HG02642 (cell line): ENCODE results near the gene APLN.

ENCODE experiments used
- ATAC-seq: cut with Tn5 transposase; IDR thresholded peaks from one replicate; pipeline ENCODE4 v1.9.1; 2021; ENCODE audit warnings: mild to moderate bottlenecking; ENCODE audit not compliant: unreplicated experiment, poor library complexity

The APLN gene

DNA sequence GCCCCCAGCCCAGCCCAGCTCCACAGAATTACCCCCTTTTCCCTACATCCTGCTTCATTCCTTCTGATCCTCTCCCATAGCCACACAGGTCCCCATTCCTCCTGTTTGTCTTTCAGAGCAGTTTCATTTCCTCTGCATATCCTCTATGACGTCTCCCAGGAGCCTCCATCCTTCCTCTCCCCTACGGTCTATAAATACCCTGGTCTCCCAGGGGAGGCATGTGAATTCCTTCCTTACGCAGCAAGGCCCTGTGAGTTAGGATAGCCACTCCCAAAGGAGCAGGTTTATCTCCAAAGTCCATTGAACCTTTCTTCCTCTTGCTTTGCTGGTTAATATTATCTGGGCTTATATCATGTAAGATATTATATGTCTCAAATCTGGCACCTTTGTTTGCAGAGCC is 8.4 kb upstream of the APLN start:
- ATAC-seq, result no peak

DNA sequence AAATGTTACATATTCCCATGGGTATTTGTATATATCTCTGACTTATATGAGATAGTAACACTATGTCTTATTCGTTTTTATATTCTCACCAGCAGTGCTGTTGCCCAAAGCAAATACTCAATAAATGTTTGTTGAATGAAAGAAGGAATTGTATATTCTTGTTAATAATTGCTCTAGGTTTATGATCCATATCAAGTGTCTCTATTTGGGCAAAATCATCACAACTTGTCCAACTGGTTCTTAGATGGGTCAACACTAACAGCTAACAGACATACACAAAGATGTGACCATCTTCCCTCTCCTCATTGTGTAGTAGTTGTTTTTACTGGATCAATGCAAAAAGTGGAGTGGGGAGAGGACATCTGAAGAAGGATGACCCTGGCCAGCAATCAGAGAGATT is 6.6 kb upstream of the APLN start:
- no peak for ATAC-seq

DNA sequence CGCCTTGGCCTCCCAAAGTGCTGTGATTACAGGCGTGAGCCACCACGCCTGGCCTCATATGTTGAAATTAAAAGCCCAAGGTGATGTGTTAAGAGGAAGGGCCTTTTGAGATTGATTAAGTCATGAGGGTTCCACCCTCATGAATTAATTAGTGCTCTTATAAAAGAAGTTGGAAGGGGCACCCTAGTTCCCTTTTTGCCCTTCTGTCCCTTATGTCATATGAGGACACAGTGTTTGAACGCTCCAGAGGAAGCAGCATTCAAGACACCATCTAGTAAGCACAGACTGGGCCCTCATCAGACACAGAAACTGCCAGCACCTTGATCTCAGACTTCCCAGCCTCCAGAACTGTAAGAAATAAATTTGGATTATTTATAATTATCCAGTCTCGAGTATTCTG is 5.1 kb upstream of the APLN start:
- ATAC-seq, result no peak

DNA sequence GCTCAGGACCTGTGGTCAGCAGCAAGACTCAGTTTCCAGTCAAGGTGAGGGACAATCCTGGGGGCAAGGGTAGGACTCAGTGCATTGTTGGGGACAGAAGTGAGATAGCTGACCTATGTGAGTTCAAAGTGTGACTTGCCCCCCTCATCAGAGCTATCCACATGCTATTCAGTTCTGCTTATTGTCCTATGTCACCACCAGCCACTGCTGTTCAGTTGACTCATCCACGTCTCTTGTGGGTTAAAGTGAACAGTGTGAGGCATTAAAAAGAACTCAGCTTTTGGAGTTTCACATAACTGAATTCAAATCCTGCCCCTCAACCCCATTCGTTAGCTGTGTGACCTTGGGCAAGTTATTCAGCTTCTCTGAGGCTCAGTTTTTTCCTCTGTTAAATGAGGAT is 4.4 kb upstream of the APLN start:
- no peak for ATAC-seq

DNA sequence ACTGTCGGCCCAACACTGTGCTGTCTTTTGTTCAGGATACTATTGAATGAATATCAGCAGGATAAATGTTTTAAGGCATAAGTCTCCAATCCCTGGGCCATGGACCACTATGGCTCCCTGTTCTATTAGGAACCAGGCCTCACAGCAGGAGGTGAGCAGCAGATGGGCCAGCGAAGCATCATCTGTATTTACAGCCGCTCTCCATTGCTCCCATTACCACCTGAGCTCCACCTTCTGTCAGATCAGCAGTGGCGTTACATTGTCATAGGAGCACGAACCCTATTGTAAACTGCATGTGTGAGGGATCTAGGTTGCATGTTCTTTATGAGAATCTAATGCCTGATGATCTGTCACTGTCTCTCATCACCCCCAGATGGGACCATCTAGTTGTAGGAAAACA is 3.7 kb upstream of the APLN start:
- ATAC-seq, result no peak

DNA sequence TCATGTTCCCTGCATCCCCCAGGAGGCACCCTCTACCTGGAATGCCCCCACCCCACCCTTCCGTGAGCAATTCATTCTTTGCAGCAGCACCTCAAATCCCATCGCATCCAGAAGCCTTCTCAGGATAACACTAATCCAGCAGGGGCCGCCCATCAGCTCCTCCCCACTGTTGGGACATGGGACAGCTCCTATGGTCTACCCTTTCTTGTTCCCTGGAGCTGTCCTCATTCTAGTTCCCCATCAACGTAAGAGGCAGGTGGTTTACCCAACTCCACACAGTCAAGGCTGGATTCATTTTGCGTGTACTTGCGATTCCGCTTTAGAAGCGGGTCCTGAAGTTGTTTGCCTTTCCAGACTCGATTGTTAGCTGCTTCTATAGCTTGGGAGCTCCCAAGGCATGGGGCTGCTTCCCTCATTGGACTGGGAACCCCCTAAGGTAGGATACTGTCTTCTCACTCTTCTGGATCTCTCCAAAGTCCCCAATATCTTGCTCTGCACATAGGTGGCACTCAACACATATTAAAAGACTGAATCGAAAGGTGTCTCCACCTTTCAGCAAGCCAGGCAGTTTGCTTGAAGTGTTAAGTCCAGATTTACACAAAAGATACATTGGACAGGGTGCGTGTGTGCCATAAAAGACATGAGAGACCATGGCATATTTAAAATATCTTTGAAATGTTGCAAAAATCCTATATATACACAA is 942 bp upstream of the APLN start:
- no peak for ATAC-seq

DNA sequence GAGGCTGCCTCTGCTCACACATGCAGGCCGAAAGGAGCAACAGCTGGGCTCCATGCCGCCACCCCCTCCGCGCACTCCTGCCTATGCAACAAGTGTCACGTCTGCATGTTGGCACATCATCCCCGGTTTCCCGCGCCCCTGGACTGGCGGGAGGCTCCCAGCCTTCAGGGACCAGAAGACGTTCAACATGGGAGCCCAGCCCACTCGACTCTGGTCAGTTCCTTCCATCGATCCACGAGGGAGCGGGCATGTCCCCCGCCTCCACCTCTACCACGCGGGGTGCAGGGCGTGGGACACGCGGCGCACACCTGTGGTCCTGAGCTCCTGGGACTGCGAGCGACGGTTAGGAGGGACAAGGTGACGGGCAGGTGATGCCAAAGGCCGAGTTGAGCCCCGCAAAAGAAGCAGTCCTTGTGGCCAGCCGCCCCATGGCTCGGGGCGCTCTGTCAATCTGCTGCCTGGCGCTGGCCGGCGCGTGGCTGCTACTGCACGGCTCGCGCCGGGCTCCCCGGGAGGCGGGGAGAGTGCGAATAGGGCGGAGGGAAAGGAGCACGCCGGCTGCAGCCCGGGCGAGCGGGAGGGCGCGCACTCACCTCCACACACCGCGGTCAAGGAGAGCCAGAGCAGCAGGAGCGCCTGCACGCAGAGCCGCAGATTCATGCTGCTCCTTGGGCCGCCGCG is 645 bp downstream of the APLN start:
- peak; percentile 70 for ATAC-seq

DNA sequence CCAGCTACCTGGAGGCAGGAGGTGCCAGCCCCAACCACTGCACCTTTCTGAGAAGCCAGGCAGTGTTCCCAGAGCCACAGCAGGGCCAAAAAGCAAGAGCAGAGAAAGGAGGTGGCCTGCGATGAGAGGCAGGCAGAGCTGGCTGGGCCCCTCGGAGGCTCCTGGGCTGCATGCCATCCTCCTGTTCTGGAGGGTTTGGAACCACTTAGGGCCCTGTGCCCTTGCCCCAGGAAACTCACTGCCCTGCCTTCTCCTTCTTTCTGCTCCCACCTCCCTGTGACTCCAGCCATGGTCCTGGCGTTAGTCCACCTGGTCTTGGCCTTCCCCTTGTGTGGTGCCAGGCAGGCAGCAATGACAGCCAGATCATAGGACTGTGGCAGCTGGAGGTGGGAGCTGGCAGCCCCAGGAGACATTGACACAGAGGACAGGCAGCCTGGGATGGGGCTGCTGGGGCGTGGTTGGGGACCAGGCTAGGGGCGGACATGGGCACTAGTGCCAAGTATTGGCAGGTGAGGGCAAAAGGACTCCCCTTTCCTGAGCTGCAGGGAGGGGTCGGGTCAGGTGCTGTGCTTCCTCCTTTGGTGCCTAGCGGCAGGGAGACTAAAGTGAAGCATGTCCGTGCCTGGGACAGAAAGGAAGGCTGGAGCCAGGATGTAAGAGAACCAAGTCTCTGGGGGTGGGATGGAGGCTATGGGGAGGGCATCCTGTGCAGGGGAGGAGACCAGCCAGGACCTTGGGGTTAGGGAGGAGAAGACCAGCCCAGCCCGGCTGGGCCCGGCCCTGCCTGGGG is 1.4 kb downstream of the APLN start:
- ATAC-seq, result no peak

DNA sequence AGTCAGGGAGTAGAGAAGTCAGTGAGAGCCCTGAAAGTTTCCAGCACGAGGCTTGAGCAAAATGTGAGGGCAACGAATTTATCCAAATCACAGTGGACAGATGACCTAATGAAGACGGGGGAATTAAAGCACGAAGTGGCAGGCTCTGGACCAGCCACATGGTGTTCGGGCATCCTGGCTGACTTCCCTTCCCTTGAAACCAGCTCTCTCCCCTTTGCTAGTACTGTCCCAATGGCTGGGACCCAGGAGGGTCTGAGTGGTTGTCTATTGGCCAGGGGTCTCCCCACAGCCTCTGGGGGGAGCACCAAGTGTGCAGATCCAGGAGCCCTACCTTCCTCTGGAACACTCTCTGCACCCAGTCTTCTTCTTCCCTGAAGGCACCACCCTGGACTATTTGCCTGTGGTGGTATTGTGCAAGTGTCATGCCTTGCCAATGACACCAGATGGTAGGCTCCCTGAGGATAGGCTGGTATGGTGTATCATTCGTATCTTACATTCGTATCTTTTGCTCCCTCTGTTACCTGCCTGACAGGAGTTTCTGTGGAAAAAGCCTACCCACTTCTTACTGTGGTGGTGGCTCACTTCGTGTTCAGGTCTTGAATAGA is 2.1 kb downstream of the APLN start:
- ATAC-seq, result no peak

DNA sequence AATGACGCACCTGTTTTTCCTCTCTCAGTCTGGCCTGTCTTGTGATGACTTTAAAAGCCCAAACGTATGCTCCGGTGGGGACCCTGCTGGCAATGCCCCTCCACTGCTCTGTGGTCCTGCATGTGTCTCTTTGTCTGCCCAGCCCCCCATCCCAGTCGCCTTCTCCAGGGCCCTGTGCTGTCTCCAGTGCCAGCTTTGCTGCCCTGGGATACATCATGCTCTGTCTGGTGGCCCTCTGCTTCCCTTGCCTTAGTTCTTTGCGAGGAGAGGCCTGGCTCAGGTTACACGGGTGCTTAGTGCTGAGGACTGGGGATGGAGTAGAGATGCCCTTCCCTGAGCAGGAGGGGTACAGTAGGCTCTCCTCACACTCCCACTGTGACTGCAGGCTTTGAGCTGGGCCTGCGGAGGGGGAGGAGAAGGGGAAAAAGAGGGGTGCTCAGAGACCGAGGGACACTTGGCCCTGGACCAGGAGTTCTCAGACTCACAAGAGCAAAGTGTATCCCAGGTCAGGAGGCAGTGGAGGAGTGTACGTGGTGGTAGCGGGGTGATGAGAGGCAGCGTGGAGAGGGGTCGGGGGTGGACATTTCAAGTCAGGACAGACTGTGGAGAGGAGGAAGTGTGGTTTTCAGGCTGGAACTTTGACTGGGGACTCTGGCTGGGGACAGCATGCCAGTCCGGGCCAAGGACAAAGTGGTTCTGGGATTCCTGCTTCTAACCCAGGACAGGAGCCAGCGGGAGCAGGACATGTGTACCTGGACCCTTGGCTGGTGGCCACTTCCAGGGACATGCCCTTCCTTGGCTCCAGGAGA is 2.8 kb downstream of the APLN start:
- ATAC-seq, result no peak

DNA sequence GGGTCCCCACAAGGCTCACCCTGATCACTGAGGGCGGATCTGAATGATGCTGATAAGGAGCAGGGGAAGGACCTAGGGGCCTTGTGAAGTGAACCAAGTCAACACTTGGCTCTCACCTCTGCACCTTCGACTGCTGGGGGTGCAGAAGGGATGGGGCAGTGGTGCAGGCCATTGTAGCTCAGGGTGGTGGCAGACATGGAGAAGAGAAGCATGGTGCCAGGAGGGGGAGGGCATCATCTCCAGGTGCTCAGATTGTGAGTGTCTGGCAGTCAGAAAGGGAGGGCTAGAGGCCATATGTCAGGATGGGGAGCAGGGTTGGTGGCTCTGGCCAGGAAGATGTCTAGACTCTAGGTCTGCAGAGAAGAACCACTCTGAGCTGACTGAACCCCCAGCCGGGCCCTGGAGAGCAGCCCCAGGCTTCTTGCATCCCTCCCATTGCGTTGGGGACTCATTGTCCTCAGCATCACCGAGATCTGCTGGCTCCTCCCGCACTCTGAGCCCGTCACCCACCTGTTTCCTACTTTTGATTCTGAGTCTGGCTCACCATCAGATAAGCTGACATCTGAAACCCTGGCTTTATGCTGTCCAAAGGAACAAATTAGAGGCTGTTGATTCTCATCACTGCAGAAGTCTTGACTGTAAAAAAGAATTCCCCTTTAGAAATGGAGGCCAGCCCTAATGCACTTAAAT is 3.8 kb downstream of the APLN start:
- no peak for ATAC-seq

DNA sequence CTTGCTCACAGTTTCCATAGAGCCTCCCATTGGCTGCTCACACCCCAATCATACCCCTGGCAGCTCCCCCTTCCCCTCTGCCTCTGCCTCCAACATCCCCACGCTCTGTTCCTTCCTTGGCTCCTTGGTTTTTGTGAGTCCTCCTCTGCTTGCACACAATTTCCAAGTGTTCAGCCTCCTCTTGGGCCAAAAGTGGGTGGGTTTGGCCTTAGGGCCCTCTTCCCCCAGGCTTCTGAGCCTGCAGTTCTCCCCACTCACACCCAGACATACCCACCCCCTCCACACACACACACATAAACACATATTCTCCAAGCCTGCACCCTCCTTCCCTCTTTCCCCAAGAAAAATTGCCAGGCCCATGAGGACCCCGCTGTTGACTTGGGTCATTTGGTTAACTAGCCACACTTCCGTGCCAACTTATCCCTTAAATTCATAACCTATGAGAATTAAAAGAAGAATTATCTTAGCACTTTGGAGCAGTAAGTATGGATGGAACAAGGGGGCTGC is 4.5 kb downstream of the APLN start:
- ATAC-seq, result no peak

DNA sequence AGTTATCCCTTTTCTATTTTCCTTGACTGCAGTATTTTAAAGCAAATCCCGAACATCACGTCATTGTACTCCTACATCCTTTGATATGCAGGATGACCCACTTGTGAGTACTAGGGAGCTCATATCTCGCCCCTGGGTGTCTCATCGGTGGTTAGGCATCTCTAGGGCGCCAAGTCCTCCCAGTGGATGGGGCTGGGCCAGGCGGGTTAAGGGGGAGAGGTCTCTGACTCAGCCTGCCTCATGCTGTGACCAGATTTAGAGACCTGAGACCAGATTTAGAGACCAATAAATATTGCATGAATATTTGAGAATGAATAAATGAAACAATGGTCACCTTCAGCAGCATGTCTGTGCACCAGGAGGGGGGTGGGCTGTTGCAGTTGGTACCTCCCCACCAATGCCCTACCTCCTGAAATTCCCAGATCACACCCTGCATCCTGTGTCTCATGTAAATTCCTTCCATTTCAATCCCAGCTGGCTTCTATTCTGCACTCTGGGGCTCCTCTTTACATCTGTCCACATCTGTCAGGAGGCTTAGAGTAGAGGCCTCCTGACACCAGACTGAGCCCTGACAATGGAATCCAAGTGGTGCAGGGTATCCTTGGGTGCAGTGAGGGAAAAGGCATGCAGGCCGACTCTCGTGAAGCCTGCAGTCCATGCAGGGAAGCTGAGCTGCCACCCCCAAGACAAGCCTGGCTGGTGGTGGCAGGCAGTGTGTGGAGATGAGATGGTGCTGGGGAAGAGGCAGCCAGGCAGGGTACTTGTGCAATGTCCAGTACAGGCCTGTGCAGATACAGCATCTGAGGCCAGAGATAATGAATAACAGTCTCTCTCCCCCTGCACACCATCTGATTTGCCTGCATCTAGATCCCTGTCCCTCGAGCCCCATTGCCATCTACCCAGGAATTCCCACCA is 5.2 kb downstream of the APLN start:
- ATAC-seq, result no peak

DNA sequence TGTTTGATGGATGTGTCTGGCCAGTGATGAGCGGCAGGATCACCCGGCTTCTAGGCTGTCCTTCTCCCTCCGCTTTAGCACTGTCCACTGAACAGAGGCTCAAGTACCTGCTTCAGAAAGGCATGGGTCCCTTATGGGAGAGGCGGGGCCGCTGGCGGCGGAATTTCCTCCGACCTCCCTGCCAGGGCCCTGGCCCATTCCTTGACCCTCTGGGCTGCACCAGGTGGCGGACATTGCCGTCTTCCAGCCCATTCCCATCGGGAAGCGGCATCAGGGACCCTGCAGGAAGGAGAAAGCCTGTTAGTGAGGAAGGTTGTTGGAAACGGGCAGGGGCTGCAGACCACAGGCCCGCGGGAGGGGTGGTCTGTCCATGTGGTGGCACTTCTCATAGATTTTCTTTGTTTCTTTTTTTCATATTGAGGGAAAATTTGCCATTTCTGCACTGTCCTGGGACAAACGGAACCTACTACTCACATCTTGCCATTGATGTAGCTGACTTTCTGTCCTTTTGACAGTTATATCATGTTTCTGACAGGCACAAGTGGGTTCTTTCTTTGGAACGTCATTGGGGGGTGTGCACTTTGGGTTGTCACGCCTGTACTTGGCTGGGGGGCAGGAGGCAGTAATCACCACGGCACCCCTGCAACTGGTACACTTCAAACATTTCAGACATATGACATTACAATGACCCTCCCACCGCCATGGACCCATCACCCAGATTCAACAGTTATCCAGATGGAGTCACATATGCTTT is 6.1 kb downstream of the APLN start:
- ATAC-seq, result no peak

DNA sequence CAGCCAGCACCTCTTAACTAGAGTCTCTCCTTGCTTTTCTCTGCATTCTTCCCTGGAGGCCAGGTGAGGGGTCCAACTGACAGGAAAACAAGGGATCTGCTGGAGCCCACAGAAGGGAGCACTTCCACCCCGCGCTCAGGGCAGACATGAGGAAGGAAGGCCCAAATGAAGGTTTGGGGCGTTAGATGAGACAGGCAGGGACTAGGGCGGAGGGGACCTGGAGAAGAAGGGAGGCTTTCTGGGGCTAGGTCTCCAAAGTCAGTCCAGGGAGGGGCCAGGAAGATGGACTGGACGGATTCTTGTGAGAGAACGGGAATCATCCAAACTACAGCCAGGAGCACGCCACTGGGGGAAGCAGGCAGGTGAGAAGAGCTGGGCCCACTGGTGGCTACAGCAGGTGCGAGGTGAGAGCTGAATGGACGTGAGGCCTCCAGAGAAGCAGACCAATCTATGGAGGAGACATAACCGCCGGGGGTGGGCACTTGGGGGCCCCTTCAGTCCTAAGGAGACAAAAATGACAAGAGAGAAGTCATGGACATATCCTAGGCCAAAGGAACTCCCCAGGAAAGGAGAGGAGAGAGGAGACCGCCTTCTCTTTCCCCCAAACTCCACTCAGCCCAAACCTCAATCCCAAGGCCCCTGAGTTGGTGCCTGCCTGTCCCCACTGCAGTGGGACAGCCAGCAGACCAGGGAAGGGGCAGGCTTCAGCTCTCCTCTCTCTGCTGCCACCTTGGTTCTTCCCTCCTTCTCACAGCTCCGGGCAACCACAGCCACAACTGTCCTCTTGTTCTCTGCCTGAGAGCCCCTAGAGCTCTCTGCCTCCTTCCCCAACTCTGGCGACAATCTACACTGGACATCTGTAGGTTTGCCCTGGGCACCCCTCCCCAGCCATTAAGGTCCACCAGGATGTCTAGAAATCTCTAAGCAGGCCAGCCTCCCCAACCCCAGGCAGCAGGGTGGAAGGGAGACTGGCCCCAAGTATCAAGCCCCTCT is 7.0 kb downstream of the APLN start:
- no peak for ATAC-seq

DNA sequence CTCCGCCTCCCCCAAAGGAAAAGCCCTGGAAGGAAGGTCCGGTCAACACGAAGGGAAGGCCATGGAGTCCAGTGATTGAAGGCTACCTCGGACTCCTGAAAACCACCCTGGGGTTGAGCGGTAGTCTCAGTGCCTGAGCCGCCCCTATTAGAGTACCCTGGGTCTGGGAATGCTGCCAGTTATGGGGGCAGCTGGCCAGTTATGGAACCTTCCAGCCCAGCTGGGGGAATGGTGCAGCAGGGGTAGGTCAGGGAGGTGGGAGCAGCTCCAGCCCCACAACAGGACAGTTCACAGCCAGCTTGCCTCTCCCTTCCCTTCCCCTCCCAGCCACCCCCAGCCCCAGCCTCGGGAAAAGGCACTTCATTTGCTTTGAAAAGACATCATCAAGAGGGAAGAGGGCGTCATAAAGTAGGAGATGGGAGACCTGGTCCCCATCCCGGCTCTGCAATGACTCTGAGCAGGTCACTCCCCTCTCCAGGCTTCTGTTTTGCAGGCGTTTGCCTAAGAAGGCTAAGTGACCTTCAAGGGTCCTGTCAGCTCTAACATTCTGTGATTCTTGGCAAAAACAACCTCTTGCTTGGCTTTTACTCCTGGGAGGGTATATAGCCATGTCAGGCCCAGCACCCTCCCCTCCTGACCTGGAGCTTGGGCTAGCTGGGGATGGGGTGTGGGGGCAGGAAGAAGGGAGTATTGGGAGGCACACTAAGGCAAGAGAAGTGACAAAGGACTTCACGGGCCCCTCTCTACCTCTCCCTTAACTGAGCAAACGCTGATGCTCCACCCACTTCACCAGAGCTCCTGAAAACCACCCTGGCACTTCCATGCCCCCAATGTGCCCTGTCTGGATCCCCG is 8.0 kb downstream of the APLN start:
- ATAC-seq, result no peak
